Measurements from ENCODE around the gene ATP13A5.

The ATP13A5 gene

GRCh38 chr3:193378706-193379105 is at the start of gene ATP13A5:
ATP13A5 (minus strand) TSS chr3:193378753; CDS start chr3:193378725, 28 bp downstream.
- DNase-seq (ENCODE audit: low read depth), result no peak

GRCh38 chr3:193418576-193419373 is 40.2 kb upstream of the ATP13A5 start:
- no peak for DNase-seq (ENCODE audit: low read depth)

GRCh38 chr3:193416629-193417028 is 38.1 kb upstream of the ATP13A5 start:
- DNase-seq (ENCODE audit: low read depth), result no peak

GRCh38 chr3:193407688-193408087 is 29.1 kb upstream of the ATP13A5 start:
- DNase-seq (ENCODE audit: low read depth), result no peak

- no peak for DNase-seq (ENCODE audit: low read depth)
Observed at GRCh38 chr3:193407112-193407511, 28.6 kb upstream of the ATP13A5 start.

- DNase-seq (ENCODE audit: low read depth), result no peak
Observed at GRCh38 chr3:193403307-193403706, 24.8 kb upstream of the ATP13A5 start.

GRCh38 chr3:193400304-193400703 is 21.8 kb upstream of the ATP13A5 start:
- DNase-seq (ENCODE audit: low read depth), result no peak

- no peak for DNase-seq (ENCODE audit: low read depth)
Observed at GRCh38 chr3:193396451-193397244, 18.1 kb upstream of the ATP13A5 start.

GRCh38 chr3:193391902-193392301 is 13.3 kb upstream of the ATP13A5 start:
- no peak for DNase-seq (ENCODE audit: low read depth)

GRCh38 chr3:193389335-193389734 is 10.8 kb upstream of the ATP13A5 start:
- DNase-seq (ENCODE audit: low read depth), result no peak

GRCh38 chr3:193388361-193388760 is 9.8 kb upstream of the ATP13A5 start:
- no peak for DNase-seq (ENCODE audit: low read depth)

GRCh38 chr3:193387596-193387995 is 9.0 kb upstream of the ATP13A5 start:
- DNase-seq (ENCODE audit: low read depth), result no peak

GRCh38 chr3:193377591-193377990 is 962 bp downstream of the ATP13A5 start:
- no peak for DNase-seq (ENCODE audit: low read depth)

- DNase-seq (ENCODE audit: low read depth), result no peak
Observed at GRCh38 chr3:193375614-193376013, 2.9 kb downstream of the ATP13A5 start.

- no peak for DNase-seq (ENCODE audit: low read depth)
Observed at GRCh38 chr3:193372783-193373182, 5.8 kb downstream of the ATP13A5 start.

GRCh38 chr3:193367868-193368267 is 10.7 kb downstream of the ATP13A5 start:
- no peak for DNase-seq (ENCODE audit: low read depth)

- DNase-seq (ENCODE audit: low read depth), result no peak
Observed at GRCh38 chr3:193357291-193357690, 21.3 kb downstream of the ATP13A5 start.

- DNase-seq (ENCODE audit: low read depth), result no peak
Observed at GRCh38 chr3:193354423-193354822, 24.1 kb downstream of the ATP13A5 start.

GRCh38 chr3:193350744-193351143 is 27.8 kb downstream of the ATP13A5 start:
- DNase-seq (ENCODE audit: low read depth), result no peak

GRCh38 chr3:193348686-193349085 is 29.9 kb downstream of the ATP13A5 start:
- no peak for DNase-seq (ENCODE audit: low read depth)

GRCh38 chr3:193347521-193348501 is 30.7 kb downstream of the ATP13A5 start:
- no peak for DNase-seq (ENCODE audit: low read depth)

GRCh38 chr3:193346259-193346658 is 32.3 kb downstream of the ATP13A5 start:
- no peak for DNase-seq (ENCODE audit: low read depth)
